ENCODE results near the gene SORCS2. TPM values are rescaled to one million over a fixed set of nuclear protein-coding genes. Genes with fewer than 3 reads are reported as not detected.

The SORCS2 gene
- polyA plus RNA-seq, 1 donor from 2014 or later: 1.0 TPM

DNA sequence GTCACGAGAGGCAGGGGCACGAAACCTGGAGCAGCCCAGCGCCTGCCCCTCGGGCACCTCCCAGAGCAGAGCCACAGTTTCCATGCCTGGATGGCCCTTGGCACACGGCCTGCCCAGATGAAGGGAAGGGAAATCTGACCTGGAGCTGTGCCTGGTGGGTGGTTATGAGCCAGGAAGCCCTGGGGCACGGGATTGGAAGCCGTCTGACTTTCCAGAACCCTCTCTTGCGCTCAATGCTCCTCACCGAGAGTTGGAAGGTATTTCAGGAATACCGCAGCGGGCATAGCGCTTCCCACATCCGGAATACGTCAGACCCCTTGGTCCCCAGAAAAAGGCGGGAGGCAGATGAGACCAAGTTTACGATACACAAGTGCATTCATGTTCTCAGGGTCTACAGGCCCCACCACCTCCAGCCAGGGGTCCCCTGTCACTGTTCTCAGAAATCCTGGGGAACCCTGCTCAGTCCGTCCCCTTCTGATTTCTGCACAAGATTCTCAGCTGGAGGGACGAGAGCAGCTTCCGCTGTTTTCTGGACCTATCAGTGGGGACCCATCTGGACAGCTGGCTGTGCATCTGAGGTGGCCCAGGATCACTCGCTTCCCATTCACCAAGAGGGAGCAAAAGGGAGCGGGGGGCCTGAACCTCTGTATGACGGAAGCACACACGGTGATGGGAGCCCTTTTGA is 574.5 kb downstream of the SORCS2 start:
- Histone ChIP-seq H3K27ac (ENCODE audit: low read length) (no peak overlapping the region), H3K4me2 (ENCODE audit: low read length) (no peak overlapping the region), H3K9me2 (ENCODE audit: insufficient read depth, low read length) (no peaks in the 10 kb centered on the region), H4K20me1 (ENCODE audit: insufficient read depth) (peaks cover 10% of the 10 kb centered on the region), H3K27me3 (ENCODE audit: insufficient read depth, low read depth, low read length) (no peaks in the 10 kb centered on the region), H3K9ac (ENCODE audit: low read length) (no peak overlapping the region), H3K9me3 (ENCODE audit: low read length) (no peaks in the 10 kb centered on the region), H3F3A (ENCODE audit: insufficient read depth, low read length, poor library complexity, severe bottlenecking) (no peaks in the 10 kb centered on the region), H3K79me2 (replicated peaks; ENCODE audit: insufficient read depth, low read length) (no peaks in the 10 kb centered on the region), H3K36me3 (ENCODE audit: insufficient read depth, low read length) (no peaks in the 10 kb centered on the region), H2AFZ (ENCODE audit: low read depth, low read length) (no peak overlapping the region), H3K4me3 (ENCODE audit: low read length) (no peak overlapping the region)
- TF ChIP-seq TAF1 (IDR thresholded peaks at IDR 0.05; ENCODE audit: low read depth) (no peak), RAD21 (conservative IDR thresholded peaks at IDR 0.05) (no peak), SMC3 (conservative IDR thresholded peaks at IDR 0.05; ENCODE audit: poor library complexity) (no peak), REST (IDR thresholded peaks at IDR 0.05; ENCODE audit: borderline replicate concordance) (no peak), POLR2AphosphoS5 (IDR thresholded peaks at IDR 0.05) (no peak), EZH2 (IDR thresholded peaks at IDR 0.05; ENCODE audit: borderline replicate concordance, insufficient read depth, low read length, poor library complexity, severe bottlenecking) (no peak), MXI1 (conservative IDR thresholded peaks at IDR 0.05; ENCODE audit: poor library complexity, severe bottlenecking) (no peak), EP300 (conservative IDR thresholded peaks at IDR 0.05; ENCODE audit: poor library complexity, severe bottlenecking) (no peak)
- TF ChIP-seq, protein P1, sequence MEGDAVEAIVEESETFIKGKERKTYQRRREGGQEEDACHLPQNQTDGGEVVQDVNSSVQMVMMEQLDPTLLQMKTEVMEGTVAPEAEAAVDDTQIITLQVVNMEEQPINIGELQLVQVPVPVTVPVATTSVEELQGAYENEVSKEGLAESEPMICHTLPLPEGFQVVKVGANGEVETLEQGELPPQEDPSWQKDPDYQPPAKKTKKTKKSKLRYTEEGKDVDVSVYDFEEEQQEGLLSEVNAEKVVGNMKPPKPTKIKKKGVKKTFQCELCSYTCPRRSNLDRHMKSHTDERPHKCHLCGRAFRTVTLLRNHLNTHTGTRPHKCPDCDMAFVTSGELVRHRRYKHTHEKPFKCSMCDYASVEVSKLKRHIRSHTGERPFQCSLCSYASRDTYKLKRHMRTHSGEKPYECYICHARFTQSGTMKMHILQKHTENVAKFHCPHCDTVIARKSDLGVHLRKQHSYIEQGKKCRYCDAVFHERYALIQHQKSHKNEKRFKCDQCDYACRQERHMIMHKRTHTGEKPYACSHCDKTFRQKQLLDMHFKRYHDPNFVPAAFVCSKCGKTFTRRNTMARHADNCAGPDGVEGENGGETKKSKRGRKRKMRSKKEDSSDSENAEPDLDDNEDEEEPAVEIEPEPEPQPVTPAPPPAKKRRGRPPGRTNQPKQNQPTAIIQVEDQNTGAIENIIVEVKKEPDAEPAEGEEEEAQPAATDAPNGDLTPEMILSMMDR (IDR thresholded peaks at IDR 0.05; ENCODE audit: poor library complexity, severe bottlenecking): no peak

- Histone ChIP-seq H3K9me2 (ENCODE audit: insufficient read depth, low read length) (no peaks in the 10 kb centered on the region), H3K36me3 (ENCODE audit: insufficient read depth, low read length) (no peaks in the 10 kb centered on the region), H2AFZ (ENCODE audit: low read depth, low read length) (no peak overlapping the region), H3K27ac (ENCODE audit: low read length) (no peak overlapping the region), H3K27me3 (ENCODE audit: insufficient read depth, low read depth, low read length) (no peaks in the 10 kb centered on the region), H3K4me3 (ENCODE audit: low read length) (no peak overlapping the region), H3K9ac (ENCODE audit: low read length) (no peak overlapping the region), H4K20me1 (ENCODE audit: insufficient read depth) (peaks cover 10% of the 10 kb centered on the region), H3K9me3 (ENCODE audit: low read length) (no peaks in the 10 kb centered on the region), H3F3A (ENCODE audit: insufficient read depth, low read length, poor library complexity, severe bottlenecking) (no peaks in the 10 kb centered on the region), H3K79me2 (replicated peaks; ENCODE audit: insufficient read depth, low read length) (no peaks in the 10 kb centered on the region), H3K4me2 (ENCODE audit: low read length) (no peak overlapping the region)
- TF ChIP-seq POLR2AphosphoS5 (IDR thresholded peaks at IDR 0.05) (no peak), TAF1 (IDR thresholded peaks at IDR 0.05; ENCODE audit: low read depth) (no peak), REST (IDR thresholded peaks at IDR 0.05; ENCODE audit: borderline replicate concordance) (no peak), SMC3 (conservative IDR thresholded peaks at IDR 0.05; ENCODE audit: poor library complexity) (no peak), EZH2 (IDR thresholded peaks at IDR 0.05; ENCODE audit: borderline replicate concordance, insufficient read depth, low read length, poor library complexity, severe bottlenecking) (no peak), MXI1 (conservative IDR thresholded peaks at IDR 0.05; ENCODE audit: poor library complexity, severe bottlenecking) (no peak), EP300 (conservative IDR thresholded peaks at IDR 0.05; ENCODE audit: poor library complexity, severe bottlenecking) (no peak), RAD21 (conservative IDR thresholded peaks at IDR 0.05) (no peak)
- TF ChIP-seq, protein P1 (IDR thresholded peaks at IDR 0.05; ENCODE audit: poor library complexity, severe bottlenecking): no peak
Measured at GRCh38 chr4:7767526-7767925, 575.2 kb downstream of the SORCS2 start.

All from neural cell (in vitro differentiated cells).